BLaER1 treated with 17β-estradiol and CSF1 and Interleukin-3, amounts not matched to agents 10 nM and 100 nM (cell line): ENCODE results near the gene WDR27.

Experiments used
- H3K27ac ChIP-seq, 11 experiments: shearing (Covaris generic); formaldehyde crosslinking; 2 replicates each; pipeline ENCODE4 v1.8.1; 2022
- H3K27me3 ChIP-seq, 11 experiments: shearing (Covaris generic); formaldehyde crosslinking; 2 replicates each; pipeline ENCODE4 v1.8.1; 2022
- H3K36me3 ChIP-seq, 11 experiments: shearing (Covaris generic); formaldehyde crosslinking; 2 replicates each; pipeline ENCODE4 v1.8.1; 2022
- H3K4me1 ChIP-seq, 10 experiments: shearing (Covaris generic); formaldehyde crosslinking; 2 replicates each; pipeline ENCODE4 v1.8.1; 2022
- H3K4me2 ChIP-seq, 11 experiments: shearing (Covaris generic); formaldehyde crosslinking; 2 replicates each; pipeline ENCODE4 v1.8.1; 2022
- H3K4me3 ChIP-seq, 10 experiments: shearing (Covaris generic); formaldehyde crosslinking; 2 replicates each; pipeline ENCODE4 v1.8.1; 2022
- H3K9ac ChIP-seq, 11 experiments: shearing (Covaris generic); formaldehyde crosslinking; 2 replicates each; pipeline ENCODE4 v1.8.1; 2022
- H3K9me3 ChIP-seq, 11 experiments: shearing (Covaris generic); formaldehyde crosslinking; replicated peaks in 1 of 11; 2 replicates each; pipeline ENCODE4 v1.8.1; 2022
- H4K20me1 ChIP-seq, 11 experiments: shearing (Covaris generic); formaldehyde crosslinking; 2 replicates each; pipeline ENCODE4 v1.8.1; 2022
- Cebpa-rat ChIP-seq, 11 experiments: shearing (Covaris generic); IDR thresholded peaks; 2 replicates each; pipeline ENCODE4 v1.8.1; 2022

The WDR27 gene

GRCh38 chr6:169642455-169642854 is 59.4 kb downstream of the WDR27 start:
- Histone ChIP-seq H3K4me3 (no peak overlapping the region), H3K4me1 (no peaks in the 10 kb centered on the region), H3K27me3 (no peaks in the 10 kb centered on the region), H3K27ac (no peak overlapping the region), H3K4me2 (no peak overlapping the region), H4K20me1 (no peaks in the 10 kb centered on the region), H3K9me3 (no peaks in the 10 kb centered on the region; a peak in 1 of 22 replicates), H3K36me3 (peaks cover 0 to 13% (median 2%) of the 10 kb centered on the region in 11 experiments; a peak in 8 of 22 replicates), H3K9ac (no peak overlapping the region)
- TF ChIP-seq Cebpa-rat (IDR thresholded peaks at IDR 0.05), result no peak

GRCh38 chr6:169641461-169642085 is 60.3 kb downstream of the WDR27 start:
- Histone ChIP-seq H3K27me3 (no peaks in the 10 kb centered on the region), H3K27ac (no peak overlapping the region), H3K9me3 (no peaks in the 10 kb centered on the region; a peak in 1 of 22 replicates), H3K9ac (no peak overlapping the region), H3K4me1 (no peaks in the 10 kb centered on the region), H4K20me1 (no peaks in the 10 kb centered on the region), H3K4me3 (no peak overlapping the region), H3K4me2 (no peak overlapping the region), H3K36me3 (peaks cover 0 to 11% (median 4%) of the 10 kb centered on the region in 11 experiments; a peak in 7 of 22 replicates)
- TF ChIP-seq Cebpa-rat (IDR thresholded peaks at IDR 0.05), result no peak

GRCh38 chr6:169640983-169641382 is 60.8 kb downstream of the WDR27 start:
- Histone ChIP-seq H3K9me3 (no peaks in the 10 kb centered on the region; a peak in 1 of 22 replicates), H3K4me1 (no peaks in the 10 kb centered on the region), H3K9ac (no peak overlapping the region), H4K20me1 (no peaks in the 10 kb centered on the region), H3K4me3 (no peak overlapping the region), H3K36me3 (peaks cover 0 to 11% (median 4%) of the 10 kb centered on the region in 11 experiments; a peak in 7 of 22 replicates), H3K27me3 (no peaks in the 10 kb centered on the region), H3K27ac (no peak overlapping the region), H3K4me2 (no peak overlapping the region)
- no peak for TF ChIP-seq Cebpa-rat (IDR thresholded peaks at IDR 0.05)

GRCh38 chr6:169640351-169640852 is 61.4 kb downstream of the WDR27 start:
- no peak overlapping the region for H3K9ac ChIP-seq
- no peak for TF ChIP-seq Cebpa-rat (IDR thresholded peaks at IDR 0.05)
- H3K27me3 ChIP-seq, result no peaks in the 10 kb centered on the region
- no peak overlapping the region for H3K27ac ChIP-seq
- H3K4me3 ChIP-seq, result no peak overlapping the region
- no peaks in the 10 kb centered on the region; a peak in 1 of 22 replicates for H3K9me3 ChIP-seq
- H3K36me3 ChIP-seq, result peaks cover 0 to 11% (median 4%) of the 10 kb centered on the region in 11 experiments; a peak in 7 of 22 replicates
- no peak overlapping the region for H3K4me2 ChIP-seq
- no peaks in the 10 kb centered on the region for H3K4me1 ChIP-seq
- no peaks in the 10 kb centered on the region; a peak in 1 of 22 replicates for H4K20me1 ChIP-seq

GRCh38 chr6:169639653-169640278 is 62.1 kb downstream of the WDR27 start:
- Histone ChIP-seq H3K36me3 (peaks cover 0 to 11% (median 4%) of the 10 kb centered on the region in 11 experiments; a peak in 7 of 22 replicates), H3K27ac (no peak overlapping the region), H3K4me1 (no peaks in the 10 kb centered on the region), H3K27me3 (no peaks in the 10 kb centered on the region), H3K4me3 (no peak overlapping the region), H3K9me3 (no peaks in the 10 kb centered on the region), H3K4me2 (no peak overlapping the region), H4K20me1 (no peaks in the 10 kb centered on the region; a peak in 1 of 22 replicates), H3K9ac (no peak overlapping the region)
- no peak for TF ChIP-seq Cebpa-rat (IDR thresholded peaks at IDR 0.05)

GRCh38 chr6:169638915-169639314 is 62.9 kb downstream of the WDR27 start:
- H3K36me3 ChIP-seq, result peaks cover 3 to 15% (median 8%) of the 10 kb centered on the region in 11 experiments; a peak in 13 of 22 replicates
- H3K9ac ChIP-seq, result no peak overlapping the region
- H3K4me1 ChIP-seq, result no peaks in the 10 kb centered on the region
- H4K20me1 ChIP-seq, result no peaks in the 10 kb centered on the region; a peak in 1 of 22 replicates
- no peak overlapping the region for H3K4me2 ChIP-seq
- H3K4me3 ChIP-seq, result no peak overlapping the region
- no peak overlapping the region for H3K27ac ChIP-seq
- H3K27me3 ChIP-seq, result no peaks in the 10 kb centered on the region
- no peaks in the 10 kb centered on the region for H3K9me3 ChIP-seq
- TF ChIP-seq Cebpa-rat (IDR thresholded peaks at IDR 0.05), result no peak

GRCh38 chr6:169638388-169638787 is 63.4 kb downstream of the WDR27 start:
- no peak overlapping the region for H3K4me2 ChIP-seq
- no peak for TF ChIP-seq Cebpa-rat (IDR thresholded peaks at IDR 0.05)
- H4K20me1 ChIP-seq, result no peaks in the 10 kb centered on the region; a peak in 1 of 22 replicates
- H3K27me3 ChIP-seq, result no peaks in the 10 kb centered on the region
- no peaks in the 10 kb centered on the region for H3K4me1 ChIP-seq
- H3K27ac ChIP-seq, result no peak overlapping the region
- H3K4me3 ChIP-seq, result no peak overlapping the region
- H3K36me3 ChIP-seq, result peaks cover 8 to 19% (median 13%) of the 10 kb centered on the region in 11 experiments; a peak in 15 of 22 replicates
- H3K9me3 ChIP-seq, result no peaks in the 10 kb centered on the region
- H3K9ac ChIP-seq, result no peak overlapping the region

GRCh38 chr6:169635345-169635744 is 66.5 kb downstream of the WDR27 start:
- no peak for TF ChIP-seq Cebpa-rat (IDR thresholded peaks at IDR 0.05)
- H3K4me2 ChIP-seq, result no peak overlapping the region
- no peak overlapping the region for H3K4me3 ChIP-seq
- no peaks in the 10 kb centered on the region for H3K4me1 ChIP-seq
- no peak overlapping the region for H3K27ac ChIP-seq
- peaks cover 15 to 34% (median 20%) of the 10 kb centered on the region in 11 experiments; a peak in 16 of 22 replicates for H3K36me3 ChIP-seq
- no peaks in the 10 kb centered on the region for H3K27me3 ChIP-seq
- H4K20me1 ChIP-seq, result no peaks in the 10 kb centered on the region; a peak in 1 of 22 replicates
- no peaks in the 10 kb centered on the region for H3K9me3 ChIP-seq
- H3K9ac ChIP-seq, result no peak overlapping the region

GRCh38 chr6:169632841-169633240 is 69.0 kb downstream of the WDR27 start:
- Histone ChIP-seq H3K4me3 (no peak overlapping the region), H3K27me3 (no peaks in the 10 kb centered on the region), H3K27ac (no peak overlapping the region), H3K9ac (no peak overlapping the region), H3K4me1 (no peaks in the 10 kb centered on the region), H4K20me1 (no peaks in the 10 kb centered on the region; a peak in 1 of 22 replicates), H3K9me3 (no peaks in the 10 kb centered on the region), H3K36me3 (peaks cover 15 to 30% (median 20%) of the 10 kb centered on the region in 11 experiments; a peak in 16 of 22 replicates), H3K4me2 (no peak overlapping the region)
- no peak for TF ChIP-seq Cebpa-rat (IDR thresholded peaks at IDR 0.05)
